HG03066 (cell line): ENCODE data around the gene CXXC5.
"Not testable (repeated sequence)": the region's sequence is repeated elsewhere in the genome, so short reads cannot be mapped to it uniquely, and the experiment has no call there.

ENCODE experiments used
- ATAC-seq: cut with Tn5 transposase; IDR thresholded peaks from one replicate; pipeline ENCODE4 v1.9.1; 2021; ENCODE audit warnings: low read depth; ENCODE audit not compliant: unreplicated experiment

The CXXC5 gene

GRCh38 chr5:139708434-139708861, 60.3 kb downstream of the CXXC5 start:
- ATAC-seq = no peak

GRCh38 chr5:139708877-139709581, 60.9 kb downstream of the CXXC5 start:
- no peak for ATAC-seq

- ATAC-seq = no peak
Observed at GRCh38 chr5:139709582-139710318, 61.6 kb downstream of the CXXC5 start.

- no peak for ATAC-seq
Observed at GRCh38 chr5:139710319-139711066, 62.3 kb downstream of the CXXC5 start.

- ATAC-seq = no peak
Observed at GRCh38 chr5:139711067-139711905, 63.1 kb downstream of the CXXC5 start.

- no peak for ATAC-seq
Observed at GRCh38 chr5:139711906-139712224, 63.7 kb downstream of the CXXC5 start.

GRCh38 chr5:139712412-139712811, 64.3 kb downstream of the CXXC5 start:
- no peak for ATAC-seq

GRCh38 chr5:139713898-139714297, 65.7 kb downstream of the CXXC5 start:
- ATAC-seq = not testable (repeated sequence)

- no peak for ATAC-seq
Observed at GRCh38 chr5:139717221-139717620, 69.1 kb downstream of the CXXC5 start.

- not testable (repeated sequence) for ATAC-seq
Observed at GRCh38 chr5:139718403-139718802, 70.3 kb downstream of the CXXC5 start.

GRCh38 chr5:139719970-139720369, 71.8 kb downstream of the CXXC5 start:
- not testable (repeated sequence) for ATAC-seq

GRCh38 chr5:139723986-139724587, 75.9 kb downstream of the CXXC5 start:
- no peak for ATAC-seq

GRCh38 chr5:139725073-139725830, 77.1 kb downstream of the CXXC5 start:
- no peak for ATAC-seq

GRCh38 chr5:139726248-139726647, 78.1 kb downstream of the CXXC5 start:
- no peak for ATAC-seq

- ATAC-seq = not testable (repeated sequence)
Observed at GRCh38 chr5:139727615-139728014, 79.5 kb downstream of the CXXC5 start.

GRCh38 chr5:139731281-139731680, 83.1 kb downstream of the CXXC5 start:
- ATAC-seq = no peak

- no peak for ATAC-seq
Observed at GRCh38 chr5:139732019-139732418, 83.9 kb downstream of the CXXC5 start.

- ATAC-seq = no peak
Observed at GRCh38 chr5:139733010-139733688, 85.0 kb downstream of the CXXC5 start.
